H1 (cell line): ENCODE data around the gene OPN1SW. TPM values are rescaled to one million over a fixed set of nuclear protein-coding genes. Genes with fewer than 3 reads are reported as not detected.

ENCODE experiments used
- CBX5 ChIP-seq: fragments of 300-800, 300-1000 bp; sonication (generic); IDR thresholded peaks from 2 replicates; pipeline ENCODE4 v1.7.1; 2016; ENCODE audit warnings: antibody characterized with exemption, low read length, low read depth
- MAFK ChIP-seq: IDR thresholded peaks from 2 replicates; pipeline ENCODE4 v1.6.1; 2012; ENCODE audit warnings: low read depth, mild to moderate bottlenecking, improper control_type of control experiment, low read length
- RAD21 ChIP-seq, 2 experiments: IDR thresholded peaks in 1 of 2; conservative IDR thresholded peaks in 1 of 2; 2 replicates each; pipeline ENCODE4 v1.6.1; 2011; ENCODE audit warnings: low read depth in 2 of 2, low read length in 2 of 2, improper control_type of control experiment in 1 of 2, inconsistent platforms in 1 of 2, mild to moderate bottlenecking in 1 of 2, moderate library complexity in 1 of 2
- SIX5 ChIP-seq: IDR thresholded peaks from 2 replicates; pipeline ENCODE4 v1.6.1; 2011; ENCODE audit warnings: mild to moderate bottlenecking, low read depth, low read length
- TAF7 ChIP-seq: optimal IDR thresholded peaks from 2 replicates; pipeline ENCODE3; 2011; ENCODE audit warnings: low read depth, mild to moderate bottlenecking, inconsistent platforms, low read length, moderate library complexity, borderline replicate concordance
- polyA plus RNA-seq, 7 experiments: library from polyadenylated mRNA; depleted of rRNA in 3 of 7; stranded (reverse) in 5 of 7; unstranded in 2 of 7; fragments of >200 nt in 5 of 7; fragments of 200-250 nt in 2 of 7; gene quantifications; 1 replicate in 5 of 7; 2 replicates in 1 of 7; 4 replicates in 1 of 7; pipeline versions ENCODE4 v1.2.1 to v1.2.3, GENCODE V29; 2011 to 2013; ENCODE audit warnings: missing spikeins in 2 of 7, mixed read lengths in 2 of 7
- total RNA-seq: library from RNA; stranded (reverse); fragmentation: NEBNext Ultra II Directional; extraction: Animal tissue kit (Norgen Biotek cat#: 25700); gene quantifications from 2 replicates; pipeline ENCODE4 v1.2.1, GENCODE V29; 2021
- TF ChIP-seq, protein P1 (sequence below): IDR thresholded peaks from 2 replicates; pipeline ENCODE4 v1.6.1; 2012; ENCODE audit warnings: low read length, inconsistent platforms
- TF ChIP-seq, protein P2 (sequence below), 3 experiments: IDR thresholded peaks; 1 replicate in 2 of 3; 2 replicates in 1 of 3; pipeline versions ENCODE4 v1.5.1 to v1.6.1; 2011; ENCODE audit warnings: low read length in 3 of 3, mild to moderate bottlenecking in 3 of 3, inconsistent platforms in 2 of 3, low read depth in 1 of 3, moderate library complexity in 1 of 3; ENCODE audit not compliant: insufficient read depth in 1 of 3; ENCODE audit errors: control extremely low read depth in 1 of 3

OPN1SW gene
- total and polyA plus RNA-seq, 2 of the 8 experiments (the other 6 are each of a cell fraction or from before 2014, with no cell fraction given), result not detected

DNA sequence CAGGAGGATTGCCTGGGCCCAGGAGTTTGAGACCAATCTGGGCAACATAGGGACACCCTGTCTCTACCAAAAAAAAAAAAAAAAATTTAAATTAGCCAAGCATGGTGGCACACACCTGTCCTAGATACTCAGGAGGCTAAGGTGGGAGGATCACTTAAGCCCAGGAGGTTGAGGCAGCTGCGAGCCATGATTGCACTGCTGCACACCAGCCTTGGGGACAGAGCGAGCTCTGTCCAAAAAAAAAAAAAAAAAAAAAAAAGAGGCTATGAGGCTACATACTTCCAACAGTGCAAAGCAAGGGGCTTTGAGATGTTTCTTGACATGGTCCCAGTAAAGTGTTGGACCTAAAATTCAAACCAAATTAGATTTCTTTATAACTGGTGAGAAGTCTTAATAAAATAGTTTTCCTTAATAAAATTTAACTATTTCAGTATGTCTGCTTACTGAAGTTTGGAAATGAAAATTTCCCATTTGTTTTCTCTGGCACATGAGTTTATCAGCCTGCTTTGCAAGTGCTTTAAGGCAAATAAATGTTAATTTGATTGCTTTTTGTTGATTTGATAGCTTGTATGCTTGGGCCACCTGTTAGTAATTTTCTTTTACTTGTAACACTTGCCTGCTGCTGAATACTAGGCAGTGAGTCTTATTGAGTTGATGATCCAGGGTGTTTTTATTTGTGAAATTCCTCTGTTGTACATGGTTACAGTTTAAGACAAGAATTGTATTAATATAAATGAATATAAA is 20.3 kb downstream of the OPN1SW start (continued):
- TF ChIP-seq, protein P1, sequence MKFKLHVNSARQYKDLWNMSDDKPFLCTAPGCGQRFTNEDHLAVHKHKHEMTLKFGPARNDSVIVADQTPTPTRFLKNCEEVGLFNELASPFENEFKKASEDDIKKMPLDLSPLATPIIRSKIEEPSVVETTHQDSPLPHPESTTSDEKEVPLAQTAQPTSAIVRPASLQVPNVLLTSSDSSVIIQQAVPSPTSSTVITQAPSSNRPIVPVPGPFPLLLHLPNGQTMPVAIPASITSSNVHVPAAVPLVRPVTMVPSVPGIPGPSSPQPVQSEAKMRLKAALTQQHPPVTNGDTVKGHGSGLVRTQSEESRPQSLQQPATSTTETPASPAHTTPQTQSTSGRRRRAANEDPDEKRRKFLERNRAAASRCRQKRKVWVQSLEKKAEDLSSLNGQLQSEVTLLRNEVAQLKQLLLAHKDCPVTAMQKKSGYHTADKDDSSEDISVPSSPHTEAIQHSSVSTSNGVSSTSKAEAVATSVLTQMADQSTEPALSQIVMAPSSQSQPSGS, result no peak
- TF ChIP-seq MAFK (no peak), SIX5 (no peak), RAD21 (IDR thresholded peaks at IDR 0.05 in 1 of 2, conservative IDR thresholded peaks at IDR 0.05 in 1 of 2; ENCODE audit: low read depth in 2 of 2, low read length in 2 of 2) (no peak), CBX5 (no peak), TAF7 (no peak)
- TF ChIP-seq, protein P2, sequence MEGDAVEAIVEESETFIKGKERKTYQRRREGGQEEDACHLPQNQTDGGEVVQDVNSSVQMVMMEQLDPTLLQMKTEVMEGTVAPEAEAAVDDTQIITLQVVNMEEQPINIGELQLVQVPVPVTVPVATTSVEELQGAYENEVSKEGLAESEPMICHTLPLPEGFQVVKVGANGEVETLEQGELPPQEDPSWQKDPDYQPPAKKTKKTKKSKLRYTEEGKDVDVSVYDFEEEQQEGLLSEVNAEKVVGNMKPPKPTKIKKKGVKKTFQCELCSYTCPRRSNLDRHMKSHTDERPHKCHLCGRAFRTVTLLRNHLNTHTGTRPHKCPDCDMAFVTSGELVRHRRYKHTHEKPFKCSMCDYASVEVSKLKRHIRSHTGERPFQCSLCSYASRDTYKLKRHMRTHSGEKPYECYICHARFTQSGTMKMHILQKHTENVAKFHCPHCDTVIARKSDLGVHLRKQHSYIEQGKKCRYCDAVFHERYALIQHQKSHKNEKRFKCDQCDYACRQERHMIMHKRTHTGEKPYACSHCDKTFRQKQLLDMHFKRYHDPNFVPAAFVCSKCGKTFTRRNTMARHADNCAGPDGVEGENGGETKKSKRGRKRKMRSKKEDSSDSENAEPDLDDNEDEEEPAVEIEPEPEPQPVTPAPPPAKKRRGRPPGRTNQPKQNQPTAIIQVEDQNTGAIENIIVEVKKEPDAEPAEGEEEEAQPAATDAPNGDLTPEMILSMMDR (IDR thresholded peaks at IDR 0.05; ENCODE audit: control extremely low read depth in 1 of 3, insufficient read depth in 1 of 3, low read depth in 1 of 3, low read length in 3 of 3), result no peak
